GM21576 (cell line): Measurements from ENCODE around the gene TMEM237.

Experiments
- ATAC-seq: cut with Tn5 transposase; IDR thresholded peaks from one replicate; pipeline ENCODE4 v1.9.1; 2021; ENCODE audit warnings: mild to moderate bottlenecking, moderate library complexity; ENCODE audit not compliant: unreplicated experiment

TMEM237 gene

GRCh38 chr2:201642579-201643215 is 606 bp downstream of the TMEM237 start:
- peak; percentile 74 for ATAC-seq

DNA sequence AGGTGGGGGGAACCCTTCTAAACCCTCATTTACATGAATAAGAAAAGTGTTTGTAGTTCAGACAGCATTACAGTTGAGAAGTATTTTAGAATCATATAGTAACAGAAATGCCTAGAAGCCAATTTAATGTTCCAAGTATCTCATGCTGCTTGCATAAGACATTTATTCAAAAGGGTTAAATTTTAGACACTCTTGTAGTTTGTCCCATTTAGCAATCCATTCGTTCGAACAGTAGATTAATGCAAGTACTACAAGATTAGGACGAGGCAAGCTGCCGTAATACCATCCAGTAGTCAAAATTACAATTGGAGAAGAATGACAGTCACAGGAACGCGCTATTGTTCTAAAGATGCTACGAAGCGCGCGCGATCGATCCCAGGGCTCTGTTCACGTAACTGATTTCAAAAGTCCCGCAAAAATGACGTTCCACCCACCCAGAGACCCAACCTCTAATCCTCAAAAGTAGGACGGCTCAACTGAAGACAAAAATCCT is 1.2 kb downstream of the TMEM237 start:
- ATAC-seq = peak; percentile 36

DNA sequence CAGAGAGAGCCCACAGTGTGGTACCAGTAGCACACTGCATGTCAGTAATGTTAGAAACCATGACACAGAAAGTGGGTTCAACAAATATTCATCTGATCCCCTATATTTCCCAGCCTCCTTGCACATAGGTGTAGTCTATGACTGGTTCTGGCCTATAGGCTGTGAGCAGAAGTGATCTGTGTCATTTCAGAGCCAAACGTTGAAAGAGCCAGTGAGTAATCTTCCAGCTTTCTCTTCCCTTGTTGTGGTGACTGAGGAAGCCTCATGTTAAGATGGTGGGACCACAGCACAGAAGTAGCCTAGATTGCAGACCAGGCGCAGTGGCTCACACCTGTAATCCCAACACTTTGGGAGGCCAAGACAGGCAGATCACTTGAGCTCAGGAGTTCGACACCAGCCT is 4.1 kb downstream of the TMEM237 start:
- ATAC-seq = no peak

GRCh38 chr2:201638326-201638725 is 5.0 kb downstream of the TMEM237 start:
- no peak for ATAC-seq

- ATAC-seq = no peak
These were observed 9.5 kb downstream of the TMEM237 start for GRCh38 chr2:201633661-201634249.

DNA sequence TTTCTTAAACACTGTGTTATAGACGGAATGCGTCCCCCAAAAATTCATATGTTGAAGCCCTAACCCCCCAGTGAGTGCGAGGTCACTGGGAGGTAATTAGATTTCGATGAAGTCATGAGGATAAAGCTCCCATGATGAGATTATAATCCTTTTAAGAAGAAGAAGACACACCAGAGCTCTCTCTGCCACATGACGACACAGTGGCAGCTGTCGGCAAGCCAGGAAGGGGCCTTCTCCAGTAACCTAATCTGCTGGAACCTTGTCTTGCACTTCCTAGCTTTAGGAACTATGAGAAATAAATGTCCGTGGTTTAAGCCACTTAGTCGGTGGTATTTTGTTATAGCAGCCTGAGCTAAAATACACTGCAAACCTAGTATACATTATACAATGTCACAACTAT is 12.3 kb downstream of the TMEM237 start:
- no peak for ATAC-seq

DNA sequence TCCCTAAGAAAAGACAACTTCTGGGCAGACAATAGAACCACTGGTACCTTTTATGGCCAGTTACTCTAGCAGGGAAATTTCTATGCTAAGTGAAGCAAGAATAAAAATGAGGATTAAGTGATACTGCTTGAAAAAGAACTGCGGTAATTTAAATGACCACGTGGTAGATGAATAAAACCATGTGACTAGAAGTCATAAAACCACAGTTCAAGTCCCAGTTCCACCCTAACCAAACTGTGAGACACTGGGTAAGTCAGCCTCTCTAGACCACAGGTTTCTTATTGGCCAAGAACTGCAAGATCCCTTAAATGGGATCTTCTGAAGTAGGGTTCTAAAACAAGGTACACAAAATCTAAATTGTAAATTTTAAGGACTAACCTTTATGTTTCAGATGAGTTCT is 12.7 kb downstream of the TMEM237 start:
- ATAC-seq = no peak

- ATAC-seq = no peak
These were observed 14.8 kb downstream of the TMEM237 start for GRCh38 chr2:201628545-201628944.

DNA sequence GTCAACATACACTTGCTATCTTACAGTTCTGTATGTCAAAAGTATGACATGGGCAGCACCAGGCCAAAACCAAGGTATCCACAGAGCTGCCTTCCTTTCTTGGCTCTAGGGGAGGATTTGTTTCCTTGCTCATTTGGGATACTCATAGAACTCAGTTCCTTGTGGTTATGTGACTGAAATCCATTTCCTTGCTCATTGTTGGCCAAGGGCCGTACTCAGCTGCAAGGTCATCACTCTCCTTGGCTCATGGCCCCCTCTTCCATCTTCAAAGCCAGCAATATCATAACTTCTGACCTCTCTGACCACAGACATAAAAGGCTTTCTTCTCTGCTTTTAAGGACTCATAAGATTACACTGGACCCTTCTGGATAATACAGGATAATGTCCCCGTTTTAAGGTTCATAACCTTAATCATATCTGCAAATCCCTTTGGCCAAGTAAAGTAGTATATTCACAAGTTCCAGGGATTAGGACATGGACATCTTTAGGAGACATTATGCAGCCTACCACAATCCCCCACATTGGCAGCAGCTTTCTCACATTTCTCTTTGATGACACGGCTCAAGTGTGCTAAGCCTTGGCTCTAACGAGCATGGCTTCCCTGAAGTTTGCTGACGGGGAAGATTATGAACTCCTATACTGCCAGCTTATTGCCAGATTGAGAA is 20.9 kb downstream of the TMEM237 start:
- no peak for ATAC-seq

- ATAC-seq = no peak
These were observed 21.9 kb downstream of the TMEM237 start for GRCh38 chr2:201621293-201621999.

GRCh38 chr2:201618744-201619662 is 24.3 kb downstream of the TMEM237 start:
- ATAC-seq = no peak

DNA sequence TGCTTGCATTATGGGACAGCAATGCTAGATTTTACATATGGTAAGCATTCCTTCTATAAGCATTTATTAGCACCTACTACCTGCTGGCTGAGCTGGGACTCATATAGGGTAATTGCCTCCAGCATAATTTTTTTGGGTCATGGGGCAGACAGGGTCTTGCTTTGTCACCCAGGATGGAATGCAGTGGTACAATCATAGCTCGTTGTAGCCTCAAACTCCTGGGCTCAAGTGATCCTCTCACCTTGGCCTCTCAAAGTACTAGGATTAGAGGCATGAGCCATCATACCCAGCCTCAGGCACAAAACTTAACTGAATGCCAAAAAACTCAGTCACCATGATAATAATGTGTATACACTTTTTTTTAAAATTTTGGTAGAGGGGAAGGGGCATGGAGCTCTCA is 35.3 kb downstream of the TMEM237 start:
- ATAC-seq = no peak

DNA sequence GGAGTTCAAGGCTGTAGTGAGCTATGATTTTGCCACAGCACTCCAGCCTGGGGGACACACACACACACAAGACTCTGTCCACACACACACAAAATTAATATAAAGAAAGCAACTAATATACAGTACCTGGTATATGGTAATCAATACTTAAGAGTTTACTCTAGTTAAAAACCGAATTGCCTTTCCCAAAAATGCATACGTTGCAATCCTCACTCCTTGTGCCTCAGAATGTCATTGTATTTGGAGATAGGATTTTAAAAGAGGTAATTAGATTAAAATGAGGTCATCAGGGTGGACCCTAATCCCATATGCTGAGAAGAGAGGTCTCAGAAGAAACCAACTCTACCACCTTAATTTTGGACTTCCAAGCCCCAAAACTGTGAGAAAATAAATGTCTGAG is 35.7 kb downstream of the TMEM237 start:
- ATAC-seq = no peak

DNA sequence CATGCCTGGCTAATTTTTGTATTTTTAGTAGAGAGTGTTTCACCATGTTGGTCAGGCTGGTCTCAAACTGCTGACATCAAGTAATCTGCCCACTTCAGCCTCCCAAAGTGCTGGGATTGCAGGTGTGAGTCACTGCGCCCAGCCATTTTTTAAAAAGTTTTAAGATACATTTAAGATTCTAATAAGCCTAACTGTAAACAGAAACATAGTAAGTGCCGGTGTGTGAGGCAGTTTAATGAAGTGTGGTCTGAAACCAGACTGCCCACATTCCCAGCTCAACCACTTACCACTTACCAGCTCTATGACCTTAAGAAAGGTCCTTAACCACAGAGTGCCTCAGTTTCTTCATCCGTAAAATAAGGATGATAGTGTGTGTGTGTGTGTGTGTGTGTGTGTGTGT is 42.4 kb downstream of the TMEM237 start:
- ATAC-seq = no peak

DNA sequence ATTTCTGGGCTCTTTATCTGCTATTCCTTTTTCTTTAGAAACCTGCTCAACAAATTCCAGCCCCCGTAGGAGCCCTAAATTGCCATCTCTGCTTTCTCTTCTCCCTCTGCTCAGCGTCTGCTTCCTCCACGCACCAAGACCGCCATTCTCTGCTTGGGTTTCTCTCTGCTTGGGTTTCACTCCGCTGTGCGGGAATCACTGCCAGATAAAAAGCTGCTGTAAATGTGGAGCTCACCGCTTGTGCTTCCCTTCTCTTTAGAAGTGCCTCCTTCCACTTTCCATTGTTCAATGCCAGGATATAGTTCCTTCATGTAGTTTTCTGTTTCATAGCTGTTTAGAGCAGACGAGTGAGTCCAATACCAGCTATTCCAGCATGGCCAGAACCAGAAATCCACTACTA is 45.9 kb downstream of the TMEM237 start:
- no peak for ATAC-seq

- no peak for ATAC-seq
These were observed 62.8 kb downstream of the TMEM237 start for GRCh38 chr2:201580486-201580885.

DNA sequence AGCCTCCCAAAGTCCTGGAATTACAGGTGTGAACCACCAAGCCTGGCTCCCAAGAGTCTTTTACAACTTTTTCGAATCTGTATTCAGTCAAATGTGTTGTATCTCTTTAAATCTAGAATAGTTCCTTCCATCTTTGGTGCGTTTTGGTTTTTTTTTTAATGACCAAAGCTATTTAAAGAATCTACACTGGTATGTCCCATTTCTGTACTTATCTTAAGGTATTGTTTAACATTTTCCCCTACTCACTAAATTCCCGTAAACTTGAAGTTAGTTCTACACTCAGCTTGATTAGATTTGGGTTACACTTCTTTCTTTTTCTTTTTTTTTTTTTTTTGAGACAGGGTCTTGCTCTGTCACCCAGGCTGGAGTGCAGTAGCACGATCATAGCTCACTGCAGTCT is 63.8 kb downstream of the TMEM237 start:
- no peak for ATAC-seq

- no peak for ATAC-seq
These were observed 67.3 kb downstream of the TMEM237 start for GRCh38 chr2:201575971-201576370.

- no peak for ATAC-seq
These were observed 68.5 kb downstream of the TMEM237 start for GRCh38 chr2:201574766-201575165.

DNA sequence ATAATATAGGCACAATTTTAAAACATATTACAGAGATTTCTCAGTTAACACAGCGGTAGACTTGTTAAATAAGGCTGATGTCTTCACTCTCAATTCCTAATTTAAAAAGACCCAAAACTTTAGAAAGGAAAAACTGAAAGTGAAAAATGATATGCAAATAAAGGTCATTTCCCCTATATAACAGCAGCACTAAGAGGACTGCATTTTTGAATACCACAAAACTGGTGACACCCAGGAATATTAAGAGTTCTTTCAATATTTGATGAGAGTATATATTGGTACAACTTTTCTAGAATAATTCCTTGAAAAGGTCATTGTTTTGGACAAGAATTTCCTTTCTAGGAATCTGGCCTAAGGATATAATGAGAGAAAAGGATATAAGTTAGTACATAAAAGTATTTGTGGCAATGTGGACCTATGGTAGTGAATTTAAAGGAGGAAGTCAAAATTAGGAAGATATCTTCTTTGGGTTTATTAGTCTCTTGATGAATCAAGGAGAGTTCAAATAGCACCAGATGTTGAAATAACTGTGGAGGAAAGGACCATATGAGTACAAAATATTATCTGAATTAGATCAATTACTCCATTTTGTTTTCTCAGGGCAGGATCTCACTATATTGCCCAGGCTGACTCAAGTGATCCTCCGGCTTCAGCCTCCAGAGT is 70.3 kb downstream of the TMEM237 start:
- ATAC-seq = peak; percentile 75
